Femur (tissue), 1 donor: Measurements from ENCODE around the gene CPTP.
A peak's percentile ranks its signal among the peaks of the same experiment; 100 is the strongest.
"Not testable (repeated sequence)": the region's sequence is repeated elsewhere in the genome, so short reads cannot be mapped to it uniquely, and the experiment has no call there.

Experiments used
- DNase-seq: peaks from one replicate; pipeline ENCODE4 v3.0.0-alpha.2; 2017

CPTP gene

GRCh38 chr1:1352786-1353388, 28.3 kb downstream of the CPTP start:
- DNase-seq, result no peak

- DNase-seq, result no peak
These were observed 29.0 kb downstream of the CPTP start for GRCh38 chr1:1353389-1354151.

- no peak for DNase-seq
These were observed 30.0 kb downstream of the CPTP start for GRCh38 chr1:1354271-1355247.

- peak; percentile 40 for DNase-seq
These were observed 30.8 kb downstream of the CPTP start for GRCh38 chr1:1355416-1355815.

GRCh38 chr1:1356166-1356795, 31.7 kb downstream of the CPTP start:
- DNase-seq, result peak; percentile 24

GRCh38 chr1:1356796-1357401, 32.3 kb downstream of the CPTP start:
- DNase-seq, result peak; percentile 31

GRCh38 chr1:1357871-1358432, 33.4 kb downstream of the CPTP start:
- peak; percentile 49 for DNase-seq

- peak; percentile 94 for DNase-seq
These were observed 34.0 kb downstream of the CPTP start, which contains the start of gene MXRA8 for GRCh38 chr1:1358433-1359271. TSS of gene MXRA8 (minus strand) at chr1:1358555. CDS start at chr1:1358504, 51 bp downstream.

- DNase-seq, result peak; percentile 80
These were observed 34.7 kb downstream of the CPTP start for GRCh38 chr1:1359308-1359663.

- peak; percentile 90 for DNase-seq
These were observed 35.3 kb downstream of the CPTP start for GRCh38 chr1:1359664-1360468.

GRCh38 chr1:1360506-1361169, 36.0 kb downstream of the CPTP start:
- peak; percentile 89 for DNase-seq

- peak; percentile 34 for DNase-seq
These were observed 36.8 kb downstream of the CPTP start for GRCh38 chr1:1361233-1361981.

- peak; percentile 87 for DNase-seq
These were observed 37.4 kb downstream of the CPTP start for GRCh38 chr1:1361982-1362423.

- DNase-seq, result no peak
These were observed 39.7 kb downstream of the CPTP start for GRCh38 chr1:1364266-1364665.

GRCh38 chr1:1365875-1366698, 41.5 kb downstream of the CPTP start:
- no peak for DNase-seq

- no peak for DNase-seq
These were observed 42.1 kb downstream of the CPTP start for GRCh38 chr1:1366699-1367066.

- no peak for DNase-seq
These were observed 42.7 kb downstream of the CPTP start for GRCh38 chr1:1367315-1367714.

GRCh38 chr1:1370094-1370493, 45.5 kb downstream of the CPTP start:
- not testable (repeated sequence) for DNase-seq
